HEK293 (cell line): ENCODE results near the gene ROR2.

Experiments
- CTCF ChIA-PET: fragments of 350-600 bp; formaldehyde crosslinking; extraction: SDS; loops from one replicate; lab custom pipeline; 2021; ENCODE audit warnings: antibody characterized with exemption; lab: Yijun Ruan, JAX
- POLR2A ChIA-PET: fragments of 300-600 bp; formaldehyde crosslinking; extraction: SDS; loops from one replicate; lab custom pipeline; 2020; ENCODE audit warnings: antibody characterized with exemption, inconsistent platforms; lab: Yijun Ruan, JAX
- H3K27ac ChIP-seq: fragments of 200-500 bp; sonication (Bioruptor generic); 2 replicates; pipeline ENCODE4 v1.5.1; 2014; ENCODE audit warnings: low read depth, low read length, control low read depth, inconsistent platforms; ENCODE audit errors: extremely low read depth
- H3K36me3 ChIP-seq, 2 experiments: fragments of 200-500 bp in 1 of 2; sonication (Bioruptor generic) in 1 of 2; 1 replicate in 1 of 2; 2 replicates in 1 of 2; pipeline ENCODE4 v1.5.1; 2014 to 2017; ENCODE audit warnings: inconsistent platforms in 2 of 2, low read length in 2 of 2; ENCODE audit not compliant: control insufficient read depth in 2 of 2, insufficient read depth in 1 of 2
- H3K4me1 ChIP-seq: fragments of 200-500 bp; sonication (Bioruptor generic); 2 replicates; pipeline ENCODE4 v1.5.1; 2014; ENCODE audit warnings: mild to moderate bottlenecking, low read length, inconsistent platforms; ENCODE audit not compliant: control insufficient read depth, insufficient read depth
- H3K4me3 ChIP-seq: 2 replicates; pipeline ENCODE4 v1.5.1; 2011; ENCODE audit warnings: low read depth, mild to moderate bottlenecking, control low read depth, low read length, moderate library complexity
- H3K9me3 ChIP-seq: fragments of 200-500 bp; sonication (Bioruptor generic); 2 replicates; pipeline ENCODE4 v1.5.1; 2014; ENCODE audit warnings: low read depth, low read length, inconsistent platforms; ENCODE audit not compliant: control insufficient read depth, insufficient read depth
- HOXC10 ChIP-seq: sonication (generic); formaldehyde crosslinking; IDR thresholded peaks from 2 replicates; pipeline ENCODE4 v1.8.1; 2023; ENCODE audit warnings: mild to moderate bottlenecking, missing genetic modification reagents
- KLF1 ChIP-seq: fragments of 450-650 bp; formaldehyde crosslinking; IDR thresholded peaks from 2 replicates; pipeline ENCODE4 v1.5.1; 2016; ENCODE audit warnings: missing biosample characterization, missing genetic modification characterization
- KLF8 ChIP-seq: fragments of 450-650 bp; formaldehyde crosslinking; IDR thresholded peaks from 2 replicates; pipeline ENCODE4 v1.5.1; 2016; ENCODE audit warnings: missing biosample characterization, missing genetic modification characterization
- MEIS1 ChIP-seq: sonication (generic); formaldehyde crosslinking; IDR thresholded peaks from 2 replicates; pipeline ENCODE4 v1.8.1; 2022; ENCODE audit warnings: missing genetic modification reagents, mild to moderate bottlenecking, borderline replicate concordance
- REPIN1 ChIP-seq: fragments of 450-650 bp; formaldehyde crosslinking; IDR thresholded peaks from 2 replicates; pipeline ENCODE4 v1.5.1; 2017; ENCODE audit warnings: missing biosample characterization, missing genetic modification characterization, low read depth
- ZBTB17 ChIP-seq: fragments of 450-650 bp; formaldehyde crosslinking; IDR thresholded peaks from 2 replicates; pipeline ENCODE4 v1.5.1; 2016; ENCODE audit warnings: missing biosample characterization, missing genetic modification characterization
- ZFP37 ChIP-seq: fragments of 450-650 bp; formaldehyde crosslinking; IDR thresholded peaks from 2 replicates; pipeline ENCODE4 v1.5.1; 2016; ENCODE audit warnings: missing biosample characterization, missing genetic modification characterization
- ZIC2 ChIP-seq: fragments of 450-650 bp; formaldehyde crosslinking; IDR thresholded peaks from 2 replicates; pipeline ENCODE4 v1.5.1; 2016; ENCODE audit warnings: missing biosample characterization, missing genetic modification characterization
- ZNF174 ChIP-seq: fragments of 450-650 bp; formaldehyde crosslinking; IDR thresholded peaks from 2 replicates; pipeline ENCODE4 v1.5.0; 2017; ENCODE audit warnings: missing biosample characterization, mild to moderate bottlenecking, missing genetic modification characterization
- ZNF202 ChIP-seq: fragments of 450-650 bp; formaldehyde crosslinking; IDR thresholded peaks from 2 replicates; pipeline ENCODE4 v1.5.1; 2016; ENCODE audit warnings: missing biosample characterization, missing genetic modification characterization, borderline replicate concordance
- ZNF23 ChIP-seq: fragments of 450-650 bp; formaldehyde crosslinking; IDR thresholded peaks from 2 replicates; pipeline ENCODE4 v1.5.1; 2016; ENCODE audit warnings: missing biosample characterization, missing genetic modification characterization, borderline replicate concordance
- ZNF239 ChIP-seq: fragments of 450-650 bp; formaldehyde crosslinking; IDR thresholded peaks from 2 replicates; pipeline ENCODE4 v1.5.1; 2016; ENCODE audit warnings: missing biosample characterization, missing genetic modification characterization
- ZNF302 ChIP-seq: fragments of 450-650 bp; formaldehyde crosslinking; IDR thresholded peaks from 2 replicates; pipeline ENCODE4 v1.5.1; 2016; ENCODE audit warnings: missing biosample characterization, missing genetic modification characterization, low read depth
- ZNF341 ChIP-seq: fragments of 450-650 bp; formaldehyde crosslinking; IDR thresholded peaks from 2 replicates; pipeline ENCODE4; 2016; ENCODE audit warnings: low read depth, missing biosample characterization, missing genetic modification characterization
- ZNF473 ChIP-seq: fragments of 450-650 bp; formaldehyde crosslinking; IDR thresholded peaks from 2 replicates; pipeline ENCODE4 v1.5.1; 2017; ENCODE audit warnings: missing biosample characterization, missing genetic modification characterization
- ZNF48 ChIP-seq: fragments of 450-650 bp; formaldehyde crosslinking; IDR thresholded peaks from 2 replicates; pipeline ENCODE4 v1.5.1; 2016; ENCODE audit warnings: missing biosample characterization, missing genetic modification characterization
- ZNF558 ChIP-seq: fragments of 450-650 bp; formaldehyde crosslinking; IDR thresholded peaks from 2 replicates; pipeline ENCODE4 v1.5.1; 2016; ENCODE audit warnings: missing biosample characterization, missing genetic modification characterization
- ZNF610 ChIP-seq: fragments of 450-650 bp; formaldehyde crosslinking; IDR thresholded peaks from 2 replicates; pipeline ENCODE4 v1.5.1; 2016; ENCODE audit warnings: missing biosample characterization, missing genetic modification characterization, borderline replicate concordance
- ZNF785 ChIP-seq: fragments of 450-650 bp; formaldehyde crosslinking; IDR thresholded peaks from 2 replicates; pipeline ENCODE4 v1.5.1; 2016; ENCODE audit warnings: missing biosample characterization, missing genetic modification characterization
- ZNF792 ChIP-seq: fragments of 450-650 bp; formaldehyde crosslinking; IDR thresholded peaks from 2 replicates; pipeline ENCODE4 v1.5.1; 2016; ENCODE audit warnings: missing biosample characterization, missing genetic modification characterization
- TF ChIP-seq, protein P1 (sequence below): fragments of 450-650 bp; formaldehyde crosslinking; IDR thresholded peaks from 2 replicates; pipeline ENCODE4 v1.5.1; 2017; ENCODE audit warnings: missing biosample characterization, missing genetic modification characterization
- TF ChIP-seq, protein P2 (sequence below): fragments of 450-650 bp; formaldehyde crosslinking; IDR thresholded peaks from 2 replicates; pipeline ENCODE4 v1.5.1; 2017; ENCODE audit warnings: missing biosample characterization, missing genetic modification characterization
- TF ChIP-seq, protein P3 (sequence below): fragments of 450-650 bp; formaldehyde crosslinking; IDR thresholded peaks from 2 replicates; pipeline ENCODE4 v1.5.1; 2016; ENCODE audit warnings: missing biosample characterization, missing genetic modification characterization
- TF ChIP-seq, protein P4 (sequence below): fragments of 450-650 bp; formaldehyde crosslinking; IDR thresholded peaks from 2 replicates; pipeline ENCODE4 v1.5.1; 2016; ENCODE audit warnings: missing biosample characterization, missing genetic modification characterization
- TF ChIP-seq, protein P5 (sequence below): fragments of 450-650 bp; formaldehyde crosslinking; IDR thresholded peaks from 2 replicates; pipeline ENCODE4 v1.5.1; 2017; ENCODE audit warnings: missing biosample characterization, missing genetic modification characterization
- TF ChIP-seq, protein P6 (sequence below): fragments of 450-650 bp; formaldehyde crosslinking; IDR thresholded peaks from 2 replicates; pipeline ENCODE4 v1.5.1; 2016; ENCODE audit warnings: missing biosample characterization, missing genetic modification characterization

The ROR2 gene

DNA sequence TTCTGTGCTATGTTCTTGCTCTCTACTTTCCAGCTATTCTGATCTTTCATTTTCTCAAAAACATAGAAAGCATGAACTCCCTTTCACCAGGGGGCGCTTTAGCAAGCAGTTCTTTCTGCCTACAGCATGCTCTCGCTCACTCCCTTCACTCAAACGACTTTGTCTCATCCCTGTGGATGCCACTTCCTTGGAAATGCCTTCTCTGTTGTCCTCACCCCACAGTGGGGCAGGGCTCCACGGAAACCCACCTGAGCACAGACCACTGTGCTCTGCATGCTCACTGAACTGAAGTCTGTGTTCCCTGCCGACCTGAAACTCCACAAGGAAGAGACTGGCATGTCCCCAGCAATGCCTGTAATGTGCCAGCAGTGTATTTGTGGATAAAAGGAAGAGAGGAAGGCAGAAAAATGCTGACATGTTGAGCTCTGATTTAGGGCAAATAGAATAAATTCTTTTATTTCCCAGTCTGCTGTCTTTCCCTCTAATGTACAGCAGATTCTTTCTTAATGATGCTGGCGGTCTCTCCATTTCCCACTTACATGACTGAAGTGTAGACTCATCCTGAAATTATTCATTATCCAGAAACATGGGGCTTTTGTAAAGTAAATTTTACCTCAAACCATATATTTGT, 4.9 kb upstream of the ROR2 start (continued):
- TF ChIP-seq, protein P1, sequence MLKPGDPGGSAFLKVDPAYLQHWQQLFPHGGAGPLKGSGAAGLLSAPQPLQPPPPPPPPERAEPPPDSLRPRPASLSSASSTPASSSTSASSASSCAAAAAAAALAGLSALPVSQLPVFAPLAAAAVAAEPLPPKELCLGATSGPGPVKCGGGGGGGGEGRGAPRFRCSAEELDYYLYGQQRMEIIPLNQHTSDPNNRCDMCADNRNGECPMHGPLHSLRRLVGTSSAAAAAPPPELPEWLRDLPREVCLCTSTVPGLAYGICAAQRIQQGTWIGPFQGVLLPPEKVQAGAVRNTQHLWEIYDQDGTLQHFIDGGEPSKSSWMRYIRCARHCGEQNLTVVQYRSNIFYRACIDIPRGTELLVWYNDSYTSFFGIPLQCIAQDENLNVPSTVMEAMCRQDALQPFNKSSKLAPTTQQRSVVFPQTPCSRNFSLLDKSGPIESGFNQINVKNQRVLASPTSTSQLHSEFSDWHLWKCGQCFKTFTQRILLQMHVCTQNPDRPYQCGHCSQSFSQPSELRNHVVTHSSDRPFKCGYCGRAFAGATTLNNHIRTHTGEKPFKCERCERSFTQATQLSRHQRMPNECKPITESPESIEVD (tag by site-specific recombination) = no peak
- TF ChIP-seq ZNF302 (tag by site-specific recombination) = no peak
- TF ChIP-seq ZNF202 (tag by site-specific recombination) = no peak
- no peak for TF ChIP-seq REPIN1
- no peak for TF ChIP-seq MEIS1 (CRISPR knock-in tag)
- TF ChIP-seq, protein P2, sequence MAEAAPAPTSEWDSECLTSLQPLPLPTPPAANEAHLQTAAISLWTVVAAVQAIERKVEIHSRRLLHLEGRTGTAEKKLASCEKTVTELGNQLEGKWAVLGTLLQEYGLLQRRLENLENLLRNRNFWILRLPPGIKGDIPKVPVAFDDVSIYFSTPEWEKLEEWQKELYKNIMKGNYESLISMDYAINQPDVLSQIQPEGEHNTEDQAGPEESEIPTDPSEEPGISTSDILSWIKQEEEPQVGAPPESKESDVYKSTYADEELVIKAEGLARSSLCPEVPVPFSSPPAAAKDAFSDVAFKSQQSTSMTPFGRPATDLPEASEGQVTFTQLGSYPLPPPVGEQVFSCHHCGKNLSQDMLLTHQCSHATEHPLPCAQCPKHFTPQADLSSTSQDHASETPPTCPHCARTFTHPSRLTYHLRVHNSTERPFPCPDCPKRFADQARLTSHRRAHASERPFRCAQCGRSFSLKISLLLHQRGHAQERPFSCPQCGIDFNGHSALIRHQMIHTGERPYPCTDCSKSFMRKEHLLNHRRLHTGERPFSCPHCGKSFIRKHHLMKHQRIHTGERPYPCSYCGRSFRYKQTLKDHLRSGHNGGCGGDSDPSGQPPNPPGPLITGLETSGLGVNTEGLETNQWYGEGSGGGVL (tag by site-specific recombination) = no peak
- TF ChIP-seq ZNF174 (tag by site-specific recombination) = no peak
- no peak for TF ChIP-seq ZFP37 (tag by site-specific recombination)
- TF ChIP-seq KLF8 (tag by site-specific recombination) = no peak
- TF ChIP-seq, protein P3, sequence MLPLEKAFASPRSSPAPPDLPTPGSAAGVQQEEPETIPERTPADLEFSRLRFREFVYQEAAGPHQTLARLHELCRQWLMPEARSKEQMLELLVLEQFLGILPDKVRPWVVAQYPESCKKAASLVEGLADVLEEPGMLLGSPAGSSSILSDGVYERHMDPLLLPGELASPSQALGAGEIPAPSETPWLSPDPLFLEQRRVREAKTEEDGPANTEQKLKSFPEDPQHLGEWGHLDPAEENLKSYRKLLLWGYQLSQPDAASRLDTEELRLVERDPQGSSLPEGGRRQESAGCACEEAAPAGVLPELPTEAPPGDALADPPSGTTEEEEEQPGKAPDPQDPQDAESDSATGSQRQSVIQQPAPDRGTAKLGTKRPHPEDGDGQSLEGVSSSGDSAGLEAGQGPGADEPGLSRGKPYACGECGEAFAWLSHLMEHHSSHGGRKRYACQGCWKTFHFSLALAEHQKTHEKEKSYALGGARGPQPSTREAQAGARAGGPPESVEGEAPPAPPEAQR (tag by site-specific recombination) = no peak
- TF ChIP-seq ZNF785 (tag by site-specific recombination) = no peak

DNA sequence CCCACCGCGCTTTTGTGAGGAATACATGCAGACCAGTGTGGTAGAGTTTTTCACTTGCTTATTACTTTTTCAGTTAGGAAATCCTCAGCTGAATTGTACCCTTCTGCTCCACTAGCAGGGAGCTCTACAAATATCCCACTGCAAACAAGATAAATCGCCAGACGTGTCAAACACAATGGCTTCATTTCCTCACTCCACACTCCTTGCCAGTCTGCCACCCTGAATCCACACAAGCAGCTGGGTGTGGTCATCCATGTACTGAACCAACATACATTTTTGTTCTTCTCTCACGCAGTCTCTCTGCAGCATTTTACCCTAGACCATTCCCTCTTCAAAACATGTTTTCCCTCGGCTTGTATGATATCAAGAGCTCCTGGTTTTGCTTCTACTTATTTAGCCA, 3.7 kb upstream of the ROR2 start:
- ChIA-PET POLR2A (no interaction called here), CTCF (interaction anchor here (0.5 to 8.3 kb wide), 27 partner anchors 8 to 1019 kb away, joined by 3 to 166 read pairs (median 4); no protein-coding TSS in a partner anchor)
- Histone ChIP-seq H3K4me3 (no peak overlapping the region), H3K36me3 (no peaks in the 10 kb centered on the region), H3K9me3 (no peaks in the 10 kb centered on the region), H3K4me1 (no peaks in the 10 kb centered on the region), H3K27ac (no peak overlapping the region)
- TF ChIP-seq, protein P4, sequence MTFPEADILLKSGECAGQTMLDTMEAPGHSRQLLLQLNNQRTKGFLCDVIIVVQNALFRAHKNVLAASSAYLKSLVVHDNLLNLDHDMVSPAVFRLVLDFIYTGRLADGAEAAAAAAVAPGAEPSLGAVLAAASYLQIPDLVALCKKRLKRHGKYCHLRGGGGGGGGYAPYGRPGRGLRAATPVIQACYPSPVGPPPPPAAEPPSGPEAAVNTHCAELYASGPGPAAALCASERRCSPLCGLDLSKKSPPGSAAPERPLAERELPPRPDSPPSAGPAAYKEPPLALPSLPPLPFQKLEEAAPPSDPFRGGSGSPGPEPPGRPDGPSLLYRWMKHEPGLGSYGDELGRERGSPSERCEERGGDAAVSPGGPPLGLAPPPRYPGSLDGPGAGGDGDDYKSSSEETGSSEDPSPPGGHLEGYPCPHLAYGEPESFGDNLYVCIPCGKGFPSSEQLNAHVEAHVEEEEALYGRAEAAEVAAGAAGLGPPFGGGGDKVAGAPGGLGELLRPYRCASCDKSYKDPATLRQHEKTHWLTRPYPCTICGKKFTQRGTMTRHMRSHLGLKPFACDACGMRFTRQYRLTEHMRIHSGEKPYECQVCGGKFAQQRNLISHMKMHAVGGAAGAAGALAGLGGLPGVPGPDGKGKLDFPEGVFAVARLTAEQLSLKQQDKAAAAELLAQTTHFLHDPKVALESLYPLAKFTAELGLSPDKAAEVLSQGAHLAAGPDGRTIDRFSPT = no peak
- no peak for TF ChIP-seq ZNF792 (tag by site-specific recombination)
- TF ChIP-seq, protein P5, sequence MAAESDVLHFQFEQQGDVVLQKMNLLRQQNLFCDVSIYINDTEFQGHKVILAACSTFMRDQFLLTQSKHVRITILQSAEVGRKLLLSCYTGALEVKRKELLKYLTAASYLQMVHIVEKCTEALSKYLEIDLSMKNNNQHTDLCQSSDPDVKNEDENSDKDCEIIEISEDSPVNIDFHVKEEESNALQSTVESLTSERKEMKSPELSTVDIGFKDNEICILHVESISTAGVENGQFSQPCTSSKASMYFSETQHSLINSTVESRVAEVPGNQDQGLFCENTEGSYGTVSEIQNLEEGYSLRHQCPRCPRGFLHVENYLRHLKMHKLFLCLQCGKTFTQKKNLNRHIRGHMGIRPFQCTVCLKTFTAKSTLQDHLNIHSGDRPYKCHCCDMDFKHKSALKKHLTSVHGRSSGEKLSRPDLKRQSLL (tag by site-specific recombination) = no peak
- no peak for TF ChIP-seq ZIC2 (tag by site-specific recombination)
- TF ChIP-seq HOXC10 = no peak
- no peak for TF ChIP-seq ZNF239 (tag by site-specific recombination)
- TF ChIP-seq ZNF23 (tag by site-specific recombination) = no peak
- no peak for TF ChIP-seq ZNF48 (tag by site-specific recombination)
- TF ChIP-seq, protein P6, sequence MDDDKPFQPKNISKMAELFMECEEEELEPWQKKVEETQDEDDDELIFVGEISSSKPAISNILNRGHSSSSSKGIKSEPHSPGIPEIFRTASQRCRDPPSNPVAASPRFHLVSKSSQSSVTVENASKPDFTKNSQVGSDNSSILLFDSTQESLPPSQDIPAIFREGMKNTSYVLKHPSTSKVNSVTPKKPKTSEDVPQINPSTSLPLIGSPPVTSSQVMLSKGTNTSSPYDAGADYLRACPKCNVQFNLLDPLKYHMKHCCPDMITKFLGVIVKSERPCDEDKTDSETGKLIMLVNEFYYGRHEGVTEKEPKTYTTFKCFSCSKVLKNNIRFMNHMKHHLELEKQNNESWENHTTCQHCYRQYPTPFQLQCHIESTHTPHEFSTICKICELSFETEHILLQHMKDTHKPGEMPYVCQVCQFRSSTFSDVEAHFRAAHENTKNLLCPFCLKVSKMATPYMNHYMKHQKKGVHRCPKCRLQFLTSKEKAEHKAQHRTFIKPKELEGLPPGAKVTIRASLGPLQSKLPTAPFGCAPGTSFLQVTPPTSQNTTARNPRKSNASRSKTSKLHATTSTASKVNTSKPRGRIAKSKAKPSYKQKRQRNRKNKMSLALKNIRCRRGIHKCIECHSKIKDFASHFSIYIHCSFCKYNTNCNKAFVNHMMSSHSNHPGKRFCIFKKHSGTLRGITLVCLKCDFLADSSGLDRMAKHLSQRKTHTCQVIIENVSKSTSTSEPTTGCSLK = no peak
- TF ChIP-seq ZNF341 (tag by site-specific recombination) = no peak
- no peak for TF ChIP-seq ZNF558 (tag by site-specific recombination)
- TF ChIP-seq ZBTB17 (tag by site-specific recombination) = no peak
- TF ChIP-seq ZNF610 (tag by site-specific recombination) = no peak
- no peak for TF ChIP-seq KLF1 (tag by site-specific recombination)
- no peak for TF ChIP-seq ZNF473 (tag by site-specific recombination)
